Psoas muscle (tissue), 8 donors: ENCODE data around the gene VEGFA. TPM values are rescaled to one million over a fixed set of nuclear protein-coding genes. Genes with fewer than 3 reads are reported as not detected.

Experiments used
- ATAC-seq, 4 donors: fragments of 200-7000 bp; cut with Tn5 transposase; one replicate each; pipeline ENCODE4 v1.9.1; 2020; ENCODE audit warnings: moderate library complexity in 3 of 4, mild to moderate bottlenecking in 2 of 4
- DNase-seq, 2 donors: peaks; one replicate each; pipeline ENCODE4 v3.0.0-alpha.2; 2020
- H3K27ac ChIP-seq: fragments of 200-600 bp; one replicate; pipeline ENCODE4 v1.8.0; 2022
- H3K27me3 ChIP-seq, 3 donors: fragments of 200-600 bp in 1 of 3; one replicate each; pipeline versions ENCODE4 v1.6.1 to v1.8.0; 2013 to 2022; ENCODE audit warnings: low read length in 2 of 3, mild to moderate bottlenecking in 2 of 3, moderate library complexity in 1 of 3; ENCODE audit not compliant: insufficient read depth in 3 of 3
- H3K36me3 ChIP-seq, 2 donors: fragments of 200-600 bp in 1 of 2; one replicate each; pipeline versions ENCODE4 v1.6.1 to v1.8.0; 2013 to 2022; ENCODE audit warnings: low read depth in 1 of 2, mild to moderate bottlenecking in 1 of 2, moderate library complexity in 1 of 2; ENCODE audit not compliant: insufficient read depth in 1 of 2
- H3K4me1 ChIP-seq: fragments of 200-600 bp; one replicate; pipeline ENCODE4 v1.8.0; 2022
- H3K4me3 ChIP-seq: fragments of 200-600 bp; one replicate; pipeline ENCODE4 v1.8.0; 2022; ENCODE audit warnings: mild to moderate bottlenecking
- H3K9me3 ChIP-seq: fragments of 200-600 bp; one replicate; pipeline ENCODE4 v1.8.0; 2022
- WGBS, 3 donors: extraction: QIAGEN DNeasy Blood & Tissue Kit; methylation state at CpG; one replicate each; pipeline versions ENCODE4 v1.1.6 to v1.1.7; 2013; 5-methylcytosine and 5-hydroxymethylcytosine counted together
- intact Hi-C, 2 donors: fragments of 100-400 bp; cut with DNase I; formaldehyde crosslinking; loops; one replicate each; pipeline versions ENCODE4 v1.11.0 to v1.14.2; 2022
- polyA plus RNA-seq, 3 donors: library from polyadenylated mRNA; stranded (reverse); fragments of 200-250 nt; gene quantifications; one replicate each; pipeline ENCODE4 v1.2.3, GENCODE V29; 2013
- total RNA-seq, 4 donors: library from RNA; stranded (reverse); fragmentation: NEBNext Ultra II Directional in 2 of 4; extraction: Animal tissue kit (Norgen Biotek cat#: 25700) in 2 of 4; gene quantifications; one replicate each; pipeline versions ENCODE4 v1.2.1 to v1.2.4, GENCODE V29; 2021 to 2023
- TF ChIP-seq, protein P1 (sequence below): fragments of 200-600 bp; IDR thresholded peaks from one replicate; pipeline ENCODE4 v1.8.0; 2022; ENCODE audit warnings: antibody characterized with exemption
- donor health status: healthy with polysubstance abuse.
- donor health status: DM: no; HTN: no; CAD: no; lungs with moderate emphysema.
- donor health status: Bipolar disorder and iron deficiency.
- donor health status: healthy.
- donor health status: DM: yes; HTN: yes; CAD: no.
- donor health status: DM: no; HTN: no; CAD: no.
- donor health status: DM: no; HTN: no; CAD: no.
- donor health status: DM: yes; HTN: yes; CAD: no.

The VEGFA gene
- total and polyA plus RNA-seq, 7 donors = 78.1 to 345 (median 132) TPM

DNA sequence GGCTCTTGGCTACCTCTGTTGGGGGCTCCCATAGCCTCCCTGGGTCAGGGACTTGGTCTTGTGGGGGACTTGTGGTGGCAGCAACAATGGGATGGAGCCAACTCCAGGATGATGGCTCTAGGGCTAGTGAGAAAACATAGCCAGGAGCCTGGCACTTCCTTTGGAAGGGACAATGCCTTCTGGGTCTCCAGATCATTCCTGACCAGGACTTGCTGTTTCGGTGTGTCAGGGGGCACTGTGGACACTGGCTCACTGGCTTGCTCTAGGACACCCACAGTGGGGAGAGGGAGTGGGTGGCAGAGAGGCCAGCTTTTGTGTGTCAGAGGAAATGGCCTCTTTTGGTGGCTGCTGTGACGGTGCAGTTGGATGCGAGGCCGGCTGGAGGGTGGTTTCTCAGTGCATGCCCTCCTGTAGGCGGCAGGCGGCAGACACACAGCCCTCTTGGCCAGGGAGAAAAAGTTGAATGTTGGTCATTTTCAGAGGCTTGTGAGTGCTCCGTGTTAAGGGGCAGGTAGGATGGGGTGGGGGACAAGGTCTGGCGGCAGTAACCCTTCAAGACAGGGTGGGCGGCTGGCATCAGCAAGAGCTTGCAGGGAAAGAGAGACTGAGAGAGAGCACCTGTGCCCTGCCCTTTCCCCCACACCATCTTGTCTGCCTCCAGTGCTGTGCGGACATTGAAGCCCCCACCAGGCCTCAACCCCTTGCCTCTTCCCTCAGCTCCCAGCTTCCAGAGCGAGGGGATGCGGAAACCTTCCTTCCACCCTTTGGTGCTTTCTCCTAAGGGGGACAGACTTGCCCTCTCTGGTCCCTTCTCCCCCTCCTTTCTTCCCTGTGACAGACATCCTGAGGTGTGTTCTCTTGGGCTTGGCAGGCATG, 9.2 kb downstream of the VEGFA start:
- Histone ChIP-seq H3K4me1 (peaks cover 62% of the 10 kb centered on the region), H3K4me3 (no peak overlapping the region), H3K27ac (peak overlapping the region; percentile 99), H3K27me3 (no peaks in the 10 kb centered on the region), H3K9me3 (no peaks in the 10 kb centered on the region), H3K36me3 (peaks cover 11 to 97% of the 10 kb centered on the region in 2 donors)
- 89 to 92% (median 91%) methylated on average over 12 of the region's 12 CpGs for WGBS, 3 donors
- TF ChIP-seq, protein P1, sequence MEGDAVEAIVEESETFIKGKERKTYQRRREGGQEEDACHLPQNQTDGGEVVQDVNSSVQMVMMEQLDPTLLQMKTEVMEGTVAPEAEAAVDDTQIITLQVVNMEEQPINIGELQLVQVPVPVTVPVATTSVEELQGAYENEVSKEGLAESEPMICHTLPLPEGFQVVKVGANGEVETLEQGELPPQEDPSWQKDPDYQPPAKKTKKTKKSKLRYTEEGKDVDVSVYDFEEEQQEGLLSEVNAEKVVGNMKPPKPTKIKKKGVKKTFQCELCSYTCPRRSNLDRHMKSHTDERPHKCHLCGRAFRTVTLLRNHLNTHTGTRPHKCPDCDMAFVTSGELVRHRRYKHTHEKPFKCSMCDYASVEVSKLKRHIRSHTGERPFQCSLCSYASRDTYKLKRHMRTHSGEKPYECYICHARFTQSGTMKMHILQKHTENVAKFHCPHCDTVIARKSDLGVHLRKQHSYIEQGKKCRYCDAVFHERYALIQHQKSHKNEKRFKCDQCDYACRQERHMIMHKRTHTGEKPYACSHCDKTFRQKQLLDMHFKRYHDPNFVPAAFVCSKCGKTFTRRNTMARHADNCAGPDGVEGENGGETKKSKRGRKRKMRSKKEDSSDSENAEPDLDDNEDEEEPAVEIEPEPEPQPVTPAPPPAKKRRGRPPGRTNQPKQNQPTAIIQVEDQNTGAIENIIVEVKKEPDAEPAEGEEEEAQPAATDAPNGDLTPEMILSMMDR = no peak
- ATAC-seq (no peak), DNase-seq (no peak)
- intact Hi-C loops = no loop called here

DNA sequence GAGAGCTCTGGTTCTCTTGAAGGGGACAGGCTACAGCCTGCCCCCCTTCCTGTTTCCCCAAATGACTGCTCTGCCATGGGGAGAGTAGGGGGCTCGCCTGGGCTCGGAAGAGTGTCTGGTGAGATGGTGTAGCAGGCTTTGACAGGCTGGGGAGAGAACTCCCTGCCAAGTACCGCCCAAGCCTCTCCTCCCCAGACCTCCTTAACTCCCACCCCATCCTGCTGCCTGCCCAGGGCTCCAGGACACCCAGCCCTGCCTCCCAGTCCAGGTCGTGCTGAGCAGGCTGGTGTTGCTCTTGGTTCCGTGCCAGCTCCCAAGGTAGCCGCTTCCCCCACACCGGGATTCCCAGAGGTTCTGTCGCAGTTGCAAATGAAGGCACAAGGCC, 9.8 kb downstream of the VEGFA start:
- ATAC-seq = peak in 1 of 4 donors; percentile 6
- TF ChIP-seq, protein P1 = no peak
- WGBS, 3 donors = 55 to 63% (median 57%) methylated on average over 8 of the region's 8 CpGs
- H3K27ac ChIP-seq = peak overlapping the region; percentile 99
- no peaks in the 10 kb centered on the region for H3K9me3 ChIP-seq
- peaks cover 56% of the 10 kb centered on the region for H3K4me1 ChIP-seq
- H3K27me3 ChIP-seq = no peaks in the 10 kb centered on the region
- no peak overlapping the region for H3K4me3 ChIP-seq
- H3K36me3 ChIP-seq = peaks cover 11 to 100% of the 10 kb centered on the region in 2 donors
- intact Hi-C loops = no loop called here
- DNase-seq = no peak

DNA sequence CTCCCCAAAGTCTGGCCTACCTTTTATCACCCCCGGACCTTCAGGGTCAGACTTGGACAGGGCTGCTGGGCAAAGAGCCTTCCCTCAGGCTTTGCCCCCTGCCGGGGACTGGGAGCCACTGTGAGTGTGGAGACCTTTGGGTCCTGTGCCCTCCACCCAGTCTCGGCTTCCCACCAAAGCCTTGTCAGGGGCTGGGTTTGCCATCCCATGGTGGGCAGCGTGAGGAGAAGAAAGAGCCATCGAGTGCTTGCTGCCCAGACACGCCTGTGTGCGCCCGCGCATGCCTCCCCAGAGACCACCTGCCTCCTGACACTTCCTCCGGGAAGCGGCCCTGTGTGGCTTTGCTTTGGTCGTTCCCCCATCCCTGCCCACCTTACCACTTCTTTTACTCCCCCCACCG, 10.3 kb downstream of the VEGFA start:
- H3K4me3 ChIP-seq = no peak overlapping the region
- intact Hi-C loops = no loop called here
- no peak for DNase-seq
- TF ChIP-seq, protein P1 = no peak
- H3K27ac ChIP-seq = peak overlapping the region; percentile 99
- H3K9me3 ChIP-seq = no peaks in the 10 kb centered on the region
- H3K36me3 ChIP-seq = peaks cover 11 to 100% of the 10 kb centered on the region in 2 donors
- WGBS, 3 donors = 84 to 88% (median 85%) methylated on average over 13 of the region's 13 CpGs
- H3K27me3 ChIP-seq = no peaks in the 10 kb centered on the region
- H3K4me1 ChIP-seq = peaks cover 52% of the 10 kb centered on the region
- ATAC-seq = no peak

DNA sequence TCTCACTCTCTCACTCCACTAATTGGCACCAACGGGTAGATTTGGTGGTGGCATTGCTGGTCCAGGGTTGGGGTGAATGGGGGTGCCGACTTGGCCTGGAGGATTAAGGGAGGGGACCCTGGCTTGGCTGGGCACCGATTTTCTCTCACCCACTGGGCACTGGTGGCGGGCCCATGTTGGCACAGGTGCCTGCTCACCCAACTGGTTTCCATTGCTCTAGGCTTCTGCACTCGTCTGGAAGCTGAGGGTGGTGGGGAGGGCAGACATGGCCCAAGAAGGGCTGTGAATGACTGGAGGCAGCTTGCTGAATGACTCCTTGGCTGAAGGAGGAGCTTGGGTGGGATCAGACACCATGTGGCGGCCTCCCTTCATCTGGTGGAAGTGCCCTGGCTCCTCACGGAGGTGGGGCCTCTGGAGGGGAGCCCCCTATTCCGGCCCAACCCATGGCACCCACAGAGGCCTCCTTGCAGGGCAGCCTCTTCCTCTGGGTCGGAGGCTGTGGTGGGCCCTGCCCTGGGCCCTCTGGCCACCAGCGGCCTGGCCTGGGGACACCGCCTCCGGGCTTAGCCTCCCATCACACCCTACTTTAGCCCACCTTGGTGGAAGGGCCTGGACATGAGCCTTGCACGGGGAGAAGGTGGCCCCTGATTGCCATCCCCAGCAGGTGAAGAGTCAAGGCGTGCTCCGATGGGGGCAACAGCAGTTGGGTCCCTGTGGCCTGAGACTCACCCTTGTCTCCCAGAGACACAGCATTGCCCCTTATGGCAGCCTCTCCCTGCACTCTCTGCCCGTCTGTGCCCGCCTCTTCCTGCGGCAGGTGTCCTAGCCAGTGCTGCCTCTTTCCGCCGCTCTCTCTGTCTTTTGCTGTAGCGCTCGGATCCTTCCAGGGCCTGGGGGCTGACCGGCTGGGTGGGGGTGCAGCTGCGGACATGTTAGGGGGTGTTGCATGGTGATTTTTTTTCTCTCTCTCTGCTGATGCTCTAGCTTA, 11.2 kb downstream of the VEGFA start:
- ATAC-seq = no peak
- no peak for DNase-seq
- H3K36me3 ChIP-seq = peaks cover 11 to 100% of the 10 kb centered on the region in 2 donors

More for the DNA sequence above, 11.2 kb downstream of the VEGFA start:
- intact Hi-C loops = no loop called here
- WGBS, 3 donors = 69 to 86% (median 81%) methylated on average over 23 to 24 of the region's 24 CpGs
- H3K4me3 ChIP-seq = no peak overlapping the region
- H3K27me3 ChIP-seq = no peaks in the 10 kb centered on the region
- TF ChIP-seq, protein P1 = no peak
- H3K9me3 ChIP-seq = no peaks in the 10 kb centered on the region
- peak overlapping the region; percentile 99 for H3K27ac ChIP-seq
- H3K4me1 ChIP-seq = peaks cover 43% of the 10 kb centered on the region
